ENCODE measurements around the gene DLEU7. TPM values are rescaled to one million over a fixed set of nuclear protein-coding genes. Genes with fewer than 3 reads are reported as not detected.
A peak's percentile ranks its signal among the peaks of the same experiment; 100 is the strongest.

DLEU7 gene
- total and polyA plus RNA-seq, 9 of the 15 experiments (the other 6 are each of a cell fraction or from before 2014, with no cell fraction given): 0.03 to 0.06 TPM; not detected in 7

- BruUV-seq (replicated peaks): no TSS peak
- no peak overlapping the region for H3K4me2 ChIP-seq (ENCODE audit: insufficient read depth, low read length)
- no peak for TF ChIP-seq MYC (IDR thresholded peaks at IDR 0.05; ENCODE audit: low read depth, low read length)
- TF ChIP-seq MYC (CRISPR knock-in tag; IDR thresholded peaks at IDR 0.05; ENCODE audit: borderline replicate concordance, low read depth): no peak
- no peak for TF ChIP-seq CREB3L1 (IDR thresholded peaks at IDR 0.05; ENCODE audit: borderline replicate concordance, low read depth)
- TF ChIP-seq CBFA2T3 (IDR thresholded peaks at IDR 0.05): peak; percentile 59
- no peak for TF ChIP-seq MCM5 (IDR thresholded peaks at IDR 0.05; ENCODE audit: low read depth)
- TF ChIP-seq TAL1 (IDR thresholded peaks at IDR 0.05): peak; percentile 31
- TF ChIP-seq NCOR1 (IDR thresholded peaks at IDR 0.05): 0 out of 2 replicates have a peak, but pooled peaks have one; percentile 12
- no peak for TF ChIP-seq IRF1 (CRISPR knock-in tag; IDR thresholded peaks at IDR 0.05; ENCODE audit: borderline replicate concordance)
- TF ChIP-seq TEAD4 (IDR thresholded peaks at IDR 0.05; ENCODE audit: low read length): peak; percentile 32; the same call in 1 of the 2 replicates
- TF ChIP-seq TEAD4 (CRISPR knock-in tag; IDR thresholded peaks at IDR 0.05; ENCODE audit: borderline replicate concordance): no peak
- TF ChIP-seq CBFA2T2 (conservative IDR thresholded peaks at IDR 0.05): peak; percentile 26; the same call in 1 of the 2 replicates
- H4K20me1 ChIP-seq (replicated peaks; ENCODE audit: control insufficient read depth, insufficient read depth, low read length): no peaks in the 10 kb centered on the region
- H3K9me1 ChIP-seq (ENCODE audit: control insufficient read depth, insufficient read depth, low read length): no peaks in the 10 kb centered on the region
- no peak overlapping the region for H3K27ac ChIP-seq (ENCODE audit: extremely low read depth, low read depth, low read length)
- H3K27me3 ChIP-seq (ENCODE audit: control insufficient read depth in 2 of 2, insufficient read depth in 2 of 2, low read length in 2 of 2): no peaks in the 10 kb centered on the region
- no peaks in the 10 kb centered on the region for H3K79me2 ChIP-seq (ENCODE audit: control insufficient read depth, insufficient read depth, low read length)
- no peak overlapping the region for H2AFZ ChIP-seq (ENCODE audit: low read depth, low read length)
- no peak for DNase-seq (ENCODE audit: extremely low read depth in 1 of 4, low spot score in 3 of 4)
- ChIA-PET CTCF (ENCODE audit: low intra/inter-chr PET ratio) (no interaction called here), POLR2A (interaction anchor here (0.6 kb wide), 1 partner anchor 830 kb away, joined by 3 read pairs; no protein-coding TSS in a partner anchor)
- H3K4me1 ChIP-seq (replicated peaks in 1 of 2; ENCODE audit: control insufficient read depth in 2 of 2, insufficient read depth in 2 of 2, low read length in 2 of 2): no peaks in the 10 kb centered on the region
- no peaks in the 10 kb centered on the region for H3K36me3 ChIP-seq (ENCODE audit: control insufficient read depth, insufficient read depth, low read length)
- 7% methylated on average over 2 of the region's 2 CpGs for WGBS (ENCODE audit: insufficient coverage, low coverage, missing lambda C conversion rate)
- H3K9ac ChIP-seq (ENCODE audit: insufficient read depth in 1 of 2, low read depth in 2 of 2, low read length in 2 of 2): no peak overlapping the region
- no peaks in the 10 kb centered on the region for H3K9me3 ChIP-seq (replicated peaks; ENCODE audit: control insufficient read depth, insufficient read depth, low read depth, low read length)
- ATAC-seq: no peak
- in situ Hi-C loops (cut with MboI) (no loop called here), intact Hi-C loops (cut with micrococcal nuclease) (no loop called here)
- FAIRE-seq: no peak
- no peak overlapping the region for H3K4me3 ChIP-seq
Observed at GRCh38 chr13:50855681-50856080, 12.2 kb upstream of the DLEU7 start.

All from K562 (cell line).